Measurements from ENCODE around the gene SDHAF2. TPM values are rescaled to one million over a fixed set of nuclear protein-coding genes. Genes with fewer than 3 reads are reported as not detected.

SDHAF2 gene
- total and polyA plus RNA-seq, 2 of the 4 experiments (the other 2 are of a cell fraction), result 50.4 to 91.1 TPM

- H3K79me1 ChIP-seq (ENCODE audit: low read depth in 1 of 2, low read length in 2 of 2), result peaks cover 3 to 34% of the 10 kb centered on the region in 2 experiments; a peak in 3 of 4 replicates
- WGBS, 2 experiments (ENCODE audit: extremely low coverage in 2 of 2, insufficient read length in 1 of 2), result 100% methylated on average over 1 of the region's 3 CpGs; no CpG with 5 or more reads in 1 of the 2 experiments
- peak; percentile 22; the same call in 1 of the 2 replicates for ATAC-seq (ENCODE audit: low read depth)
- H3K4ac ChIP-seq (ENCODE audit: low read depth, low read length), result no peak overlapping the region
- dilution Hi-C loops (cut with HindIII; ENCODE audit: low sequenced_read_pairs, unreplicated experiment), result no loop called here
- H3K9ac ChIP-seq (ENCODE audit: low read depth, low read length), result no peak overlapping the region
- H3K18ac ChIP-seq (ENCODE audit: low read depth, low read length), result no peak overlapping the region
- H2BK120ac ChIP-seq (ENCODE audit: low read depth, low read length), result no peak overlapping the region
- intact Hi-C loops (cut with micrococcal nuclease), result no loop called here
- no peak overlapping the region for H3K4me2 ChIP-seq (ENCODE audit: low read depth, low read length)
- BruUV-seq (replicated peaks), result no TSS peak
- DNase-seq, result peak; percentile 41
- in situ Hi-C loops (cut with MboI; ENCODE audit: low sequenced_read_pairs), result no loop called here
- H4K5ac ChIP-seq (ENCODE audit: low read depth, low read length), result no peak overlapping the region
- peaks cover 23% of the 10 kb centered on the region; the same call in 1 of the 2 replicates for H4K20me1 ChIP-seq (ENCODE audit: insufficient read depth, low read length)
- H3K9me3 ChIP-seq (ENCODE audit: control insufficient read depth, insufficient read depth, low read length), result no peaks in the 10 kb centered on the region
- POLR2A ChIA-PET (ENCODE audit: unreplicated experiment), result no interaction called here
- H3K27ac ChIP-seq (ENCODE audit: insufficient read depth, low read length), result no peak overlapping the region
- H3K23ac ChIP-seq (ENCODE audit: low read depth, low read length), result no peak overlapping the region
- no peak overlapping the region for H2BK15ac ChIP-seq (ENCODE audit: low read depth, low read length)
- peaks cover 73% of the 10 kb centered on the region for H3K36me3 ChIP-seq (ENCODE audit: control insufficient read depth, insufficient read depth, low read length)
- no peak overlapping the region for H2AFZ ChIP-seq (replicated peaks; ENCODE audit: low read length, poor library complexity)
- no peak overlapping the region for H2AK9ac ChIP-seq (replicated peaks; ENCODE audit: low read depth, low read length, poor library complexity)
- no peaks in the 10 kb centered on the region for H3K4me1 ChIP-seq (ENCODE audit: control insufficient read depth, insufficient read depth, low read length)
- H2BK5ac ChIP-seq (ENCODE audit: low read depth, low read length, poor library complexity, severe bottlenecking), result no peak overlapping the region
- TF ChIP-seq FOS (IDR thresholded peaks at IDR 0.05; ENCODE audit: low read depth, low read length) (no peak), RAD21 (IDR thresholded peaks at IDR 0.05; ENCODE audit: low read length) (no peak), RFX5 (IDR thresholded peaks at IDR 0.05; ENCODE audit: low read depth, low read length) (no peak), CHD1 (IDR thresholded peaks at IDR 0.05; ENCODE audit: low read depth, low read length) (no peak), CTCF (conservative IDR thresholded peaks at IDR 0.05; ENCODE audit: low read depth, low read length) (no peak), MAZ (IDR thresholded peaks at IDR 0.05; ENCODE audit: borderline replicate concordance, low read depth, low read length) (no peak), USF2 (IDR thresholded peaks at IDR 0.05; ENCODE audit: low read depth, low read length) (no peak), MXI1 (IDR thresholded peaks at IDR 0.05; ENCODE audit: borderline replicate concordance, low read depth, low read length) (no peak), POLR2A (IDR thresholded peaks at IDR 0.05; ENCODE audit: low read depth, low read length) (no peak), NFE2L2 (IDR thresholded peaks at IDR 0.05; ENCODE audit: low read depth, low read length) (no peak), MAFK (IDR thresholded peaks at IDR 0.05; ENCODE audit: low read depth, low read length) (no peak)
- no peak overlapping the region for H3K14ac ChIP-seq (replicated peaks; ENCODE audit: low read depth, low read length)
- no peaks in the 10 kb centered on the region for H3K27me3 ChIP-seq (ENCODE audit: control insufficient read depth, insufficient read depth, low read length)
- no peaks in the 10 kb centered on the region for H3K9me1 ChIP-seq (ENCODE audit: insufficient read depth, low read length)
- H2AK5ac ChIP-seq (ENCODE audit: low read depth, low read length), result no peak overlapping the region
- H4K8ac ChIP-seq (ENCODE audit: low read depth in 2 of 2, low read length in 2 of 2), result no peak overlapping the region
- no peak overlapping the region for H3K56ac ChIP-seq (ENCODE audit: extremely low read depth, insufficient read depth, low read length)
- H4K91ac ChIP-seq (ENCODE audit: insufficient read depth, low read depth, low read length), result no peak overlapping the region
- CTCF ChIA-PET, result no interaction called here
- no peak overlapping the region for H3K4me3 ChIP-seq (ENCODE audit: insufficient read depth, low read depth, low read length)
- no peak overlapping the region for H2BK20ac ChIP-seq (ENCODE audit: low read depth, low read length)
Measured at GRCh38 chr11:61413496-61413895, 16.4 kb upstream of the SDHAF2 start.
